HepG2 (cell line): Measurements from ENCODE around the gene SLC25A46. TPM values are rescaled to one million over a fixed set of nuclear protein-coding genes. Genes with fewer than 3 reads are reported as not detected.

Source experiments
- ATAC-seq: fragments of 200-7000 bp; cut with Tn5 transposase; 3 replicates; pipeline ENCODE4 v1.9.1; 2020; ENCODE audit warnings: mild to moderate bottlenecking, moderate library complexity
- BruUV-seq: library from RNA; stranded (reverse); fragments of 400-500 nt; replicated peaks from 2 replicates; lab custom pipeline; 2021; lab: Mats Ljungman, UMichigan
- CTCF ChIA-PET: fragments of 300-600 bp; formaldehyde crosslinking; extraction: SDS; loops from one replicate; lab custom pipeline; 2021; ENCODE audit warnings: low total read pairs, inconsistent platforms, low intra/inter-chr PET ratio; lab: Yijun Ruan, JAX
- POLR2A ChIA-PET: fragments of 350-600 bp; sonication (Branson Sonifier 250); formaldehyde crosslinking; loops from one replicate; lab custom pipeline; 2020; ENCODE audit warnings: antibody characterized with exemption, inconsistent platforms; lab: Yijun Ruan, JAX
- DNase-seq: peaks from one replicate; pipeline ENCODE4 v3.0.0-alpha.2; 2015; ENCODE audit warnings: low spot score
- FAIRE-seq: peaks from 3 replicates; lab custom pipeline; 2011; peaks lifted over from hg19 to GRCh38; lab: Jason Lieb, UNC
- H2AFZ ChIP-seq: one replicate; pipeline ENCODE4 v1.6.1; 2011; ENCODE audit warnings: low read length, inconsistent platforms
- H3K27ac ChIP-seq: fragments of 300-600 bp; 3 replicates; pipeline ENCODE4 v1.8.0; 2011; ENCODE audit warnings: mixed run types, mild to moderate bottlenecking, mixed read lengths, low read length, inconsistent platforms; ENCODE audit not compliant: insufficient read depth; ENCODE audit errors: extremely low read length
- H3K27me3 ChIP-seq, 2 experiments: fragments of 200-600 bp in 1 of 2; 2 replicates in 1 of 2; 3 replicates in 1 of 2; pipeline versions ENCODE4 v1.6.0 to v1.8.0; 2011; ENCODE audit warnings: low read length in 2 of 2, mild to moderate bottlenecking in 2 of 2, moderate library complexity in 2 of 2, inconsistent platforms in 1 of 2; ENCODE audit not compliant: insufficient read depth in 2 of 2, control insufficient read depth in 1 of 2
- H3K36me3 ChIP-seq, 2 experiments: fragments of 200-600 bp in 1 of 2; replicated peaks in 1 of 2; 2 replicates in 1 of 2; 3 replicates in 1 of 2; pipeline versions ENCODE4 v1.5.1 to v1.8.0; 2011; ENCODE audit warnings: low read length in 2 of 2, inconsistent platforms in 1 of 2; ENCODE audit not compliant: insufficient read depth in 2 of 2, control insufficient read depth in 1 of 2
- H3K4me1 ChIP-seq: 2 replicates; pipeline ENCODE4 v1.5.1; 2012; ENCODE audit warnings: low read length, inconsistent platforms; ENCODE audit not compliant: insufficient read depth
- H3K4me2 ChIP-seq: 2 replicates; pipeline ENCODE4 v1.6.0; 2011; ENCODE audit warnings: low read depth, low read length, inconsistent platforms
- H3K4me3 ChIP-seq, 3 experiments: fragments of 200-600 bp in 1 of 3; sonication (generic), shearing (Covaris generic) in 1 of 3; replicated peaks in 1 of 3; 2 replicates each; pipeline ENCODE4 v1.5.1; 2011 to 2016; ENCODE audit warnings: low read length in 3 of 3, inconsistent platforms in 2 of 3, low read depth in 2 of 3, mild to moderate bottlenecking in 2 of 3, control low read depth in 1 of 3, mixed read lengths in 1 of 3; ENCODE audit not compliant: insufficient read depth in 1 of 3
- H3K79me2 ChIP-seq: one replicate; pipeline ENCODE4 v1.6.1; 2011; ENCODE audit warnings: low read length, inconsistent platforms; ENCODE audit not compliant: insufficient read depth
- H3K9ac ChIP-seq: 2 replicates; pipeline ENCODE4 v1.6.0; 2011; ENCODE audit warnings: mild to moderate bottlenecking, low read depth, low read length, inconsistent platforms; ENCODE audit not compliant: insufficient read depth
- H3K9me3 ChIP-seq: 2 replicates; pipeline ENCODE4 v1.5.1; 2012; ENCODE audit warnings: mild to moderate bottlenecking, low read length
- H4K20me1 ChIP-seq: 2 replicates; pipeline ENCODE4 v1.6.0; 2011; ENCODE audit warnings: inconsistent platforms, mild to moderate bottlenecking, low read length, moderate library complexity; ENCODE audit not compliant: insufficient read depth
- BHLHE40 ChIP-seq: IDR thresholded peaks from 2 replicates; pipeline ENCODE4 v1.6.1; 2011; ENCODE audit warnings: low read length, improper control_type of control experiment
- DDIT3 ChIP-seq: sonication (generic); formaldehyde crosslinking; IDR thresholded peaks from 2 replicates; pipeline ENCODE4 v1.4.0; 2020; ENCODE audit warnings: mild to moderate bottlenecking, missing genetic modification reagents
- PRMT3 ChIP-seq: sonication (generic); formaldehyde crosslinking; IDR thresholded peaks from 2 replicates; pipeline ENCODE4 v1.8.1; 2022; ENCODE audit warnings: low read depth, mild to moderate bottlenecking, moderate library complexity, missing genetic modification reagents, borderline replicate concordance
- RNF219 ChIP-seq: sonication (generic); formaldehyde crosslinking; IDR thresholded peaks from 2 replicates; pipeline ENCODE4 v1.5.0; 2020; ENCODE audit warnings: mild to moderate bottlenecking, missing genetic modification reagents
- SP140L ChIP-seq: sonication (generic); formaldehyde crosslinking; IDR thresholded peaks from 2 replicates; pipeline ENCODE4 v1.4.0; 2020; ENCODE audit warnings: missing genetic modification reagents, borderline replicate concordance
- STAT6 ChIP-seq: sonication (generic); formaldehyde crosslinking; IDR thresholded peaks from 2 replicates; pipeline ENCODE4 v1.4.0; 2020; ENCODE audit warnings: missing genetic modification reagents, mild to moderate bottlenecking, borderline replicate concordance
- ZNF543 ChIP-seq: sonication (generic); formaldehyde crosslinking; IDR thresholded peaks from 2 replicates; pipeline ENCODE4 v1.4.0; 2020; ENCODE audit warnings: mild to moderate bottlenecking, missing genetic modification reagents
- WGBS: methylation state at CpG from one replicate; pipeline ENCODE4 v1.1.6; 2017; ENCODE audit warnings: low lambda C conversion rate; 5-methylcytosine and 5-hydroxymethylcytosine counted together
- in situ Hi-C: cut with HindIII; loops from 2 replicates; pipeline ENCODE4 v1.10.0; 2017; ENCODE audit warnings: low pct_unique_long_range_greater_than_20kb; ENCODE audit not compliant: extremely low pct_ligation_motif_present
- intact Hi-C: fragments of 100-400 bp; cut with micrococcal nuclease; formaldehyde crosslinking; loops from one replicate; pipeline ENCODE4 v1.10.0; 2022; ENCODE audit not compliant: unreplicated experiment
- polyA plus RNA-seq, 8 experiments: library from polyadenylated mRNA; depleted of rRNA in 3 of 8; stranded (reverse) in 7 of 8; unstranded in 1 of 8; fragments of >200 nt; fragmentation: Illumina TruSeq in 4 of 8; extraction: Trizol in 4 of 8; gene quantifications; 2 replicates each; pipeline versions ENCODE4 v1.2.1 to v1.2.3, GENCODE V29; 2011 to 2016; ENCODE audit warnings: low read depth in 4 of 8, missing spikeins in 1 of 8, mixed read lengths in 1 of 8; ENCODE audit not compliant: insufficient read depth in 1 of 8
- total RNA-seq, 5 experiments: library from RNA; depleted of rRNA; stranded (reverse); fragments of >200 nt; fragmentation: Illumina TruSeq; extraction: Trizol; gene quantifications; 2 replicates each; pipeline ENCODE4 v1.2.3, GENCODE V29; 2016; ENCODE audit warnings: low read depth in 1 of 5
- TF ChIP-seq, protein P1 (sequence below): sonication (generic); formaldehyde crosslinking; IDR thresholded peaks from 2 replicates; pipeline ENCODE4 v1.4.0; 2020; ENCODE audit warnings: missing genetic modification reagents, borderline replicate concordance
- TF ChIP-seq, protein P2 (sequence below): sonication (generic); formaldehyde crosslinking; IDR thresholded peaks from 2 replicates; pipeline ENCODE4 v1.9.0; 2021; ENCODE audit warnings: mild to moderate bottlenecking, missing genetic modification reagents

Gene SLC25A46
- total and polyA plus RNA-seq, 2 of the 13 experiments (the other 11 are each of a cell fraction or from before 2014, with no cell fraction given) = 14.2 to 34.6 TPM

DNA sequence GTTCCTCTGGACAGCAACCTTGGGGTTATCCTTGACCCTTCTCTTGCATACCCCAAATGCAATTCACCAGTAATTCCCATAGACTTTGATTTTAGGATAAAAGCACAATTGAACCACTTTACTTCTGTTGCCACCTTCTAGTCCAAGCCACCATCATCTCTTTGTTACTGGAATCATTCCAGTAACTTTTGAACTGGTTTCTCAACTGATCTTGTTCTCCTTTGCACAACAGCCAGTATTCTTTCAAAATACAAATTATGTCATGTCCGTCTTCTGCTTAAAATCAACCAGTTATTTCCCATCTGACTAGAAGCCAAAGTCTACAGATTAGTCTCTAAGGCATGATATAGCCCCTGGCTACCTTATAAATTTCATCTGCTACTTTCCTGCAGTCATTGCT lies 21.4 kb downstream of the SLC25A46 start:
- FAIRE-seq = no peak
- H3K36me3 ChIP-seq = peaks cover 2 to 15% of the 10 kb centered on the region in 2 experiments; a peak in 4 of 5 replicates
- H3K4me3 ChIP-seq = no peak overlapping the region
- no peaks in the 10 kb centered on the region for H3K79me2 ChIP-seq
- H3K27ac ChIP-seq = no peak overlapping the region
- H3K9ac ChIP-seq = no peak overlapping the region
- 93% methylated on average over 1 of the region's 1 CpG for WGBS
- ChIA-PET POLR2A (no interaction called here), CTCF (no interaction called here)
- intact Hi-C loops (no loop called here), in situ Hi-C loops (no loop called here)
- no peaks in the 10 kb centered on the region for H3K4me1 ChIP-seq
- H3K27me3 ChIP-seq = no peaks in the 10 kb centered on the region
- no peaks in the 10 kb centered on the region for H3K9me3 ChIP-seq
- no peak for DNase-seq
- no peak for ATAC-seq
- no peak overlapping the region for H2AFZ ChIP-seq
- H4K20me1 ChIP-seq = no peaks in the 10 kb centered on the region
- BruUV-seq = no TSS peak
- H3K4me2 ChIP-seq = no peak overlapping the region
- TF ChIP-seq STAT6 (CRISPR knock-in tag) (no peak), ZNF543 (CRISPR knock-in tag) (no peak), RNF219 (no peak), DDIT3 (CRISPR knock-in tag) (no peak), PRMT3 (CRISPR knock-in tag) (no peak), BHLHE40 (no peak), SP140L (no peak)
- TF ChIP-seq, protein P1, sequence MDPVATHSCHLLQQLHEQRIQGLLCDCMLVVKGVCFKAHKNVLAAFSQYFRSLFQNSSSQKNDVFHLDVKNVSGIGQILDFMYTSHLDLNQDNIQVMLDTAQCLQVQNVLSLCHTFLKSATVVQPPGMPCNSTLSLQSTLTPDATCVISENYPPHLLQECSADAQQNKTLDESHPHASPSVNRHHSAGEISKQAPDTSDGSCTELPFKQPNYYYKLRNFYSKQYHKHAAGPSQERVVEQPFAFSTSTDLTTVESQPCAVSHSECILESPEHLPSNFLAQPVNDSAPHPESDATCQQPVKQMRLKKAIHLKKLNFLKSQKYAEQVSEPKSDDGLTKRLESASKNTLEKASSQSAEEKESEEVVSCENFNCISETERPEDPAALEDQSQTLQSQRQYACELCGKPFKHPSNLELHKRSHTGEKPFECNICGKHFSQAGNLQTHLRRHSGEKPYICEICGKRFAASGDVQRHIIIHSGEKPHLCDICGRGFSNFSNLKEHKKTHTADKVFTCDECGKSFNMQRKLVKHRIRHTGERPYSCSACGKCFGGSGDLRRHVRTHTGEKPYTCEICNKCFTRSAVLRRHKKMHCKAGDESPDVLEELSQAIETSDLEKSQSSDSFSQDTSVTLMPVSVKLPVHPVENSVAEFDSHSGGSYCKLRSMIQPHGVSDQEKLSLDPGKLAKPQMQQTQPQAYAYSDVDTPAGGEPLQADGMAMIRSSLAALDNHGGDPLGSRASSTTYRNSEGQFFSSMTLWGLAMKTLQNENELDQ (CRISPR knock-in tag) = no peak
- TF ChIP-seq, protein P2, sequence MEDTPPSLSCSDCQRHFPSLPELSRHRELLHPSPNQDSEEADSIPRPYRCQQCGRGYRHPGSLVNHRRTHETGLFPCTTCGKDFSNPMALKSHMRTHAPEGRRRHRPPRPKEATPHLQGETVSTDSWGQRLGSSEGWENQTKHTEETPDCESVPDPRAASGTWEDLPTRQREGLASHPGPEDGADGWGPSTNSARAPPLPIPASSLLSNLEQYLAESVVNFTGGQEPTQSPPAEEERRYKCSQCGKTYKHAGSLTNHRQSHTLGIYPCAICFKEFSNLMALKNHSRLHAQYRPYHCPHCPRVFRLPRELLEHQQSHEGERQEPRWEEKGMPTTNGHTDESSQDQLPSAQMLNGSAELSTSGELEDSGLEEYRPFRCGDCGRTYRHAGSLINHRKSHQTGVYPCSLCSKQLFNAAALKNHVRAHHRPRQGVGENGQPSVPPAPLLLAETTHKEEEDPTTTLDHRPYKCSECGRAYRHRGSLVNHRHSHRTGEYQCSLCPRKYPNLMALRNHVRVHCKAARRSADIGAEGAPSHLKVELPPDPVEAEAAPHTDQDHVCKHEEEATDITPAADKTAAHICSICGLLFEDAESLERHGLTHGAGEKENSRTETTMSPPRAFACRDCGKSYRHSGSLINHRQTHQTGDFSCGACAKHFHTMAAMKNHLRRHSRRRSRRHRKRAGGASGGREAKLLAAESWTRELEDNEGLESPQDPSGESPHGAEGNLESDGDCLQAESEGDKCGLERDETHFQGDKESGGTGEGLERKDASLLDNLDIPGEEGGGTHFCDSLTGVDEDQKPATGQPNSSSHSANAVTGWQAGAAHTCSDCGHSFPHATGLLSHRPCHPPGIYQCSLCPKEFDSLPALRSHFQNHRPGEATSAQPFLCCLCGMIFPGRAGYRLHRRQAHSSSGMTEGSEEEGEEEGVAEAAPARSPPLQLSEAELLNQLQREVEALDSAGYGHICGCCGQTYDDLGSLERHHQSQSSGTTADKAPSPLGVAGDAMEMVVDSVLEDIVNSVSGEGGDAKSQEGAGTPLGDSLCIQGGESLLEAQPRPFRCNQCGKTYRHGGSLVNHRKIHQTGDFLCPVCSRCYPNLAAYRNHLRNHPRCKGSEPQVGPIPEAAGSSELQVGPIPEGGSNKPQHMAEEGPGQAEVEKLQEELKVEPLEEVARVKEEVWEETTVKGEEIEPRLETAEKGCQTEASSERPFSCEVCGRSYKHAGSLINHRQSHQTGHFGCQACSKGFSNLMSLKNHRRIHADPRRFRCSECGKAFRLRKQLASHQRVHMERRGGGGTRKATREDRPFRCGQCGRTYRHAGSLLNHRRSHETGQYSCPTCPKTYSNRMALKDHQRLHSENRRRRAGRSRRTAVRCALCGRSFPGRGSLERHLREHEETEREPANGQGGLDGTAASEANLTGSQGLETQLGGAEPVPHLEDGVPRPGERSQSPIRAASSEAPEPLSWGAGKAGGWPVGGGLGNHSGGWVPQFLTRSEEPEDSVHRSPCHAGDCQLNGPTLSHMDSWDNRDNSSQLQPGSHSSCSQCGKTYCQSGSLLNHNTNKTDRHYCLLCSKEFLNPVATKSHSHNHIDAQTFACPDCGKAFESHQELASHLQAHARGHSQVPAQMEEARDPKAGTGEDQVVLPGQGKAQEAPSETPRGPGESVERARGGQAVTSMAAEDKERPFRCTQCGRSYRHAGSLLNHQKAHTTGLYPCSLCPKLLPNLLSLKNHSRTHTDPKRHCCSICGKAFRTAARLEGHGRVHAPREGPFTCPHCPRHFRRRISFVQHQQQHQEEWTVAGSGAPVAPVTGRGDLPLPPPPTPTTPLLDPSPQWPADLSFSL (CRISPR knock-in tag) = no peak
